Measurements from ENCODE around the gene RANBP1. TPM values are rescaled to one million over a fixed set of nuclear protein-coding genes. Genes with fewer than 3 reads are reported as not detected.

The RANBP1 gene
- polyA plus RNA-seq, 2 of the 4 experiments (the other 2 are of a cell fraction): 239 to 338 TPM

DNA sequence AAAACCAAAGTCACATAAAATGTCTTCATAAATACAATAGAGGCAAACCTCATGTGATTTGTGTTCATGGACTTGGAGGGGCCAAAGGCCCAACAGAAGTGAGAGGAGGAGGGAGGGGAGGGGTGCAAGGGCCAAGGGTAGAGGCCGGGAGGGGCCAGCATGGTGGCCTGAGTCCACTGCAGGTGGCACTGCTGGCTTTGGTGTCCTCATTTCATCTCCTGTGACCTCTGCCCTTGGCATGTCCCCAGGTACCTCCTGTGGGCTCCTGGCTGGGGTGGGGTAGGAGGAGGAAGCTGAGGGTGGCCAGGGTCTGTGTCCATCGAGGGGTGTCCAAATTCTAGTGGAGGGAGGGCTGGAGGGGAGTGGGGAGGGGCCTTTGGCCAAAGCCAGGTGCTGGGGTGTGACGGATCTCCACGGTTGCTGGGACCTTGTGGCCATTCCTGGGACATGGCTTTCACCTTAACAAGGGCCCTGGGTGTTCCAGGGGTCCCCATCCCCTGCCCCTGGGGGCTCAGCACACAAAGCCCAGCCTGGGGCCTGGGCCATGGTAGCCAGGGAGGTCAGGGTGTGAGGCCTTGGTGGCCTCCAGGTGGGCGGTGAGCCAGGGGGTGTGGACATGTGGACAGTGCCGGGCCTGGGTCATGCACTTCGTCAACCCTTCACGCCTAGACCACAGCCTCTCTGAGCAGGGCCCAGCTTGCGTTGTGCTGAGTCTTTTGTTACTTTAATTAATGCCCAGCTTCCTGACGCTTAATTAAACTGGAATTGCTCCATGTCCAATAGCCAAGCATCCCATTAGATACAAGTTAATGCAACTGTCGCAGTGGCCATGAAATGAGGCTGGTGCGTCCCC lies 55.6 kb downstream of the RANBP1 start:
- ChIA-PET POLR2A (no interaction called here), CTCF (interaction anchor here (0.7 to 1.8 kb wide), 2 partner anchors 40 to 114 kb away, joined by 3 to 8 read pairs; no protein-coding TSS in a partner anchor)
- H3K4me1 ChIP-seq: no peaks in the 10 kb centered on the region
- no peak for FAIRE-seq
- no peak overlapping the region for H3K4me3 ChIP-seq
- no peak overlapping the region for H3K4me2 ChIP-seq
- no peak overlapping the region for H3K27ac ChIP-seq
- no peak for ATAC-seq
- H3K9me3 ChIP-seq: no peaks in the 10 kb centered on the region
- TF ChIP-seq RFX5 (IDR thresholded peaks at IDR 0.05) (no peak), RARB (CRISPR knock-in tag; IDR thresholded peaks at IDR 0.05) (no peak), TFCP2L1 (CRISPR knock-in tag; IDR thresholded peaks at IDR 0.05) (no peak), FOSB (CRISPR knock-in tag; IDR thresholded peaks at IDR 0.05) (no peak), CHD2 (IDR thresholded peaks at IDR 0.05; ENCODE audit: low read length, partially characterized antibody) (no peak)
- TF ChIP-seq, protein P1, sequence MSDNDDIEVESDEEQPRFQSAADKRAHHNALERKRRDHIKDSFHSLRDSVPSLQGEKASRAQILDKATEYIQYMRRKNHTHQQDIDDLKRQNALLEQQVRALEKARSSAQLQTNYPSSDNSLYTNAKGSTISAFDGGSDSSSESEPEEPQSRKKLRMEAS (IDR thresholded peaks at IDR 0.05): no peak
- TF ChIP-seq, protein P2, sequence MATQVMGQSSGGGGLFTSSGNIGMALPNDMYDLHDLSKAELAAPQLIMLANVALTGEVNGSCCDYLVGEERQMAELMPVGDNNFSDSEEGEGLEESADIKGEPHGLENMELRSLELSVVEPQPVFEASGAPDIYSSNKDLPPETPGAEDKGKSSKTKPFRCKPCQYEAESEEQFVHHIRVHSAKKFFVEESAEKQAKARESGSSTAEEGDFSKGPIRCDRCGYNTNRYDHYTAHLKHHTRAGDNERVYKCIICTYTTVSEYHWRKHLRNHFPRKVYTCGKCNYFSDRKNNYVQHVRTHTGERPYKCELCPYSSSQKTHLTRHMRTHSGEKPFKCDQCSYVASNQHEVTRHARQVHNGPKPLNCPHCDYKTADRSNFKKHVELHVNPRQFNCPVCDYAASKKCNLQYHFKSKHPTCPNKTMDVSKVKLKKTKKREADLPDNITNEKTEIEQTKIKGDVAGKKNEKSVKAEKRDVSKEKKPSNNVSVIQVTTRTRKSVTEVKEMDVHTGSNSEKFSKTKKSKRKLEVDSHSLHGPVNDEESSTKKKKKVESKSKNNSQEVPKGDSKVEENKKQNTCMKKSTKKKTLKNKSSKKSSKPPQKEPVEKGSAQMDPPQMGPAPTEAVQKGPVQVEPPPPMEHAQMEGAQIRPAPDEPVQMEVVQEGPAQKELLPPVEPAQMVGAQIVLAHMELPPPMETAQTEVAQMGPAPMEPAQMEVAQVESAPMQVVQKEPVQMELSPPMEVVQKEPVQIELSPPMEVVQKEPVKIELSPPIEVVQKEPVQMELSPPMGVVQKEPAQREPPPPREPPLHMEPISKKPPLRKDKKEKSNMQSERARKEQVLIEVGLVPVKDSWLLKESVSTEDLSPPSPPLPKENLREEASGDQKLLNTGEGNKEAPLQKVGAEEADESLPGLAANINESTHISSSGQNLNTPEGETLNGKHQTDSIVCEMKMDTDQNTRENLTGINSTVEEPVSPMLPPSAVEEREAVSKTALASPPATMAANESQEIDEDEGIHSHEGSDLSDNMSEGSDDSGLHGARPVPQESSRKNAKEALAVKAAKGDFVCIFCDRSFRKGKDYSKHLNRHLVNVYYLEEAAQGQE (IDR thresholded peaks at IDR 0.05): no peak
- DNase-seq (ENCODE audit: low read depth in 1 of 2, low spot score in 1 of 2): no peak
- 59% methylated on average over 7 of the region's 12 CpGs for WGBS (ENCODE audit: missing lambda C conversion rate)

DNA sequence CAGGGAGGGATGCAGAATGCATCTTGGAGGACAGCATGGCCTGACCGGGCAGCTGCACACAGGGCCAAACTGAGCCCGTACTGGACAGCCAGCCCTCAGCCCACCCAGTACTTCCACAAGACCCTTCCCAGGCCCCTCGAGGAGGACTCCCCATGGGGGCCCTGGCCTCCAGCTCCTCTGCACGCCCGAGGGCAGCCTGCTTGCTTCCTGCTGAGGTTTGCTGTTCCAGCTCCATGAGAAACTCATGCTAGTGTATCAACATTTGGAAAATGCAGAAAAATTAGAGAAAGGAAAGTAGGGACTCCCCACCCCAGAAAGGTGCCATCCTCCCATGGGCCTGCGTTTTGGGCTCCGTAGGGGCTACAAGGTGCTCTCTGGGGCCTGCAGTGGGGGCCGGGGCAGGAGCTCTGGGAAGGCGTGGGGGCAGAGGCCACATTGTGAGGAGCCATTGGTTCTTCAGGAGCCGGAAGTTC lies 56.3 kb downstream of the RANBP1 start:
- CTCF ChIA-PET: interaction anchor here (0.7 to 2.3 kb wide), 4 partner anchors 15 to 113 kb away, joined by 3 to 8 read pairs (median 6); no protein-coding TSS in a partner anchor

More for the DNA sequence above, 56.3 kb downstream of the RANBP1 start:
- Histone ChIP-seq H3K4me2 (no peak overlapping the region), H3K27ac (no peak overlapping the region), H3K4me1 (no peaks in the 10 kb centered on the region), H3K4me3 (no peak overlapping the region), H3K9me3 (no peaks in the 10 kb centered on the region)
- ATAC-seq (no peak), DNase-seq (ENCODE audit: low read depth in 1 of 2, low spot score in 1 of 2) (no peak), FAIRE-seq (no peak)
- WGBS (ENCODE audit: missing lambda C conversion rate): 59% methylated on average over 8 of the region's 10 CpGs
- no peak for TF ChIP-seq MAZ (IDR thresholded peaks at IDR 0.05; ENCODE audit: borderline replicate concordance, low read depth, low read length)
- TF ChIP-seq TFCP2L1 (CRISPR knock-in tag; IDR thresholded peaks at IDR 0.05): no peak
- TF ChIP-seq NR3C1 (IDR thresholded peaks at IDR 0.05): no peak
- TF ChIP-seq, protein P3, sequence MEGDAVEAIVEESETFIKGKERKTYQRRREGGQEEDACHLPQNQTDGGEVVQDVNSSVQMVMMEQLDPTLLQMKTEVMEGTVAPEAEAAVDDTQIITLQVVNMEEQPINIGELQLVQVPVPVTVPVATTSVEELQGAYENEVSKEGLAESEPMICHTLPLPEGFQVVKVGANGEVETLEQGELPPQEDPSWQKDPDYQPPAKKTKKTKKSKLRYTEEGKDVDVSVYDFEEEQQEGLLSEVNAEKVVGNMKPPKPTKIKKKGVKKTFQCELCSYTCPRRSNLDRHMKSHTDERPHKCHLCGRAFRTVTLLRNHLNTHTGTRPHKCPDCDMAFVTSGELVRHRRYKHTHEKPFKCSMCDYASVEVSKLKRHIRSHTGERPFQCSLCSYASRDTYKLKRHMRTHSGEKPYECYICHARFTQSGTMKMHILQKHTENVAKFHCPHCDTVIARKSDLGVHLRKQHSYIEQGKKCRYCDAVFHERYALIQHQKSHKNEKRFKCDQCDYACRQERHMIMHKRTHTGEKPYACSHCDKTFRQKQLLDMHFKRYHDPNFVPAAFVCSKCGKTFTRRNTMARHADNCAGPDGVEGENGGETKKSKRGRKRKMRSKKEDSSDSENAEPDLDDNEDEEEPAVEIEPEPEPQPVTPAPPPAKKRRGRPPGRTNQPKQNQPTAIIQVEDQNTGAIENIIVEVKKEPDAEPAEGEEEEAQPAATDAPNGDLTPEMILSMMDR (IDR thresholded peaks at IDR 0.05): no peak
- TF ChIP-seq JUNB (IDR thresholded peaks at IDR 0.05): no peak
- TF ChIP-seq RCOR1 (IDR thresholded peaks at IDR 0.05; ENCODE audit: low read depth, low read length): no peak
- no peak for TF ChIP-seq ZNF302 (CRISPR knock-in tag; IDR thresholded peaks at IDR 0.05)
- TF ChIP-seq ZFP36 (IDR thresholded peaks at IDR 0.05; ENCODE audit: borderline replicate concordance, partially characterized antibody): no peak
- TF ChIP-seq CEBPB (IDR thresholded peaks at IDR 0.05): no peak
- TF ChIP-seq MYC (IDR thresholded peaks at IDR 0.05; ENCODE audit: borderline replicate concordance, low read length): no peak
- no peak for TF ChIP-seq NPAS2 (CRISPR knock-in tag; IDR thresholded peaks at IDR 0.05; ENCODE audit: borderline replicate concordance)
- TF ChIP-seq HOXA7 (CRISPR knock-in tag; IDR thresholded peaks at IDR 0.05): no peak
- TF ChIP-seq, protein P4, sequence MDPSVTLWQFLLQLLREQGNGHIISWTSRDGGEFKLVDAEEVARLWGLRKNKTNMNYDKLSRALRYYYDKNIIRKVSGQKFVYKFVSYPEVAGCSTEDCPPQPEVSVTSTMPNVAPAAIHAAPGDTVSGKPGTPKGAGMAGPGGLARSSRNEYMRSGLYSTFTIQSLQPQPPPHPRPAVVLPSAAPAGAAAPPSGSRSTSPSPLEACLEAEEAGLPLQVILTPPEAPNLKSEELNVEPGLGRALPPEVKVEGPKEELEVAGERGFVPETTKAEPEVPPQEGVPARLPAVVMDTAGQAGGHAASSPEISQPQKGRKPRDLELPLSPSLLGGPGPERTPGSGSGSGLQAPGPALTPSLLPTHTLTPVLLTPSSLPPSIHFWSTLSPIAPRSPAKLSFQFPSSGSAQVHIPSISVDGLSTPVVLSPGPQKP (IDR thresholded peaks at IDR 0.05; ENCODE audit: low read depth, low read length): no peak
- POLR2A ChIA-PET: no interaction called here
